ENCODE data around the gene CYP3A7.
"Not testable (repeated sequence)": the region's sequence is repeated elsewhere in the genome, so short reads cannot be mapped to it uniquely, and the experiment has no call there.

The CYP3A7 gene

GRCh38 chr7:99779949-99780348, 45.0 kb upstream of the CYP3A7 start:
- Histone ChIP-seq H3K9me3 (ENCODE audit: control insufficient read depth, low read length) (no peaks in the 10 kb centered on the region), H2AFZ (no peak overlapping the region), H3K4me3 (ENCODE audit: low read depth, low read length) (no peak overlapping the region), H3K27me3 (ENCODE audit: control insufficient read depth, insufficient read depth, low read length) (no peaks in the 10 kb centered on the region), H3K27ac (no peak overlapping the region), H3K4me1 (no peaks in the 10 kb centered on the region), H3K4me2 (ENCODE audit: low read length) (no peak overlapping the region), H3K36me3 (ENCODE audit: control insufficient read depth, insufficient read depth, low read length) (no peaks in the 10 kb centered on the region), H3K9ac (no peak overlapping the region), H3K79me2 (no peaks in the 10 kb centered on the region)
- TF ChIP-seq, protein P1, sequence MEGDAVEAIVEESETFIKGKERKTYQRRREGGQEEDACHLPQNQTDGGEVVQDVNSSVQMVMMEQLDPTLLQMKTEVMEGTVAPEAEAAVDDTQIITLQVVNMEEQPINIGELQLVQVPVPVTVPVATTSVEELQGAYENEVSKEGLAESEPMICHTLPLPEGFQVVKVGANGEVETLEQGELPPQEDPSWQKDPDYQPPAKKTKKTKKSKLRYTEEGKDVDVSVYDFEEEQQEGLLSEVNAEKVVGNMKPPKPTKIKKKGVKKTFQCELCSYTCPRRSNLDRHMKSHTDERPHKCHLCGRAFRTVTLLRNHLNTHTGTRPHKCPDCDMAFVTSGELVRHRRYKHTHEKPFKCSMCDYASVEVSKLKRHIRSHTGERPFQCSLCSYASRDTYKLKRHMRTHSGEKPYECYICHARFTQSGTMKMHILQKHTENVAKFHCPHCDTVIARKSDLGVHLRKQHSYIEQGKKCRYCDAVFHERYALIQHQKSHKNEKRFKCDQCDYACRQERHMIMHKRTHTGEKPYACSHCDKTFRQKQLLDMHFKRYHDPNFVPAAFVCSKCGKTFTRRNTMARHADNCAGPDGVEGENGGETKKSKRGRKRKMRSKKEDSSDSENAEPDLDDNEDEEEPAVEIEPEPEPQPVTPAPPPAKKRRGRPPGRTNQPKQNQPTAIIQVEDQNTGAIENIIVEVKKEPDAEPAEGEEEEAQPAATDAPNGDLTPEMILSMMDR (IDR thresholded peaks at IDR 0.05), result no peak

GRCh38 chr7:99778880-99779279, 43.9 kb upstream of the CYP3A7 start:
- Histone ChIP-seq H3K4me1 (no peaks in the 10 kb centered on the region), H3K9me3 (ENCODE audit: control insufficient read depth, low read length) (no peaks in the 10 kb centered on the region), H3K79me2 (no peaks in the 10 kb centered on the region), H3K4me2 (ENCODE audit: low read length) (no peak overlapping the region), H3K36me3 (ENCODE audit: control insufficient read depth, insufficient read depth, low read length) (no peaks in the 10 kb centered on the region), H2AFZ (no peak overlapping the region), H3K27ac (no peak overlapping the region), H3K27me3 (ENCODE audit: control insufficient read depth, insufficient read depth, low read length) (no peaks in the 10 kb centered on the region), H3K4me3 (ENCODE audit: low read depth, low read length) (no peak overlapping the region), H3K9ac (no peak overlapping the region)
- TF ChIP-seq, protein P1 (IDR thresholded peaks at IDR 0.05), result no peak

DNA sequence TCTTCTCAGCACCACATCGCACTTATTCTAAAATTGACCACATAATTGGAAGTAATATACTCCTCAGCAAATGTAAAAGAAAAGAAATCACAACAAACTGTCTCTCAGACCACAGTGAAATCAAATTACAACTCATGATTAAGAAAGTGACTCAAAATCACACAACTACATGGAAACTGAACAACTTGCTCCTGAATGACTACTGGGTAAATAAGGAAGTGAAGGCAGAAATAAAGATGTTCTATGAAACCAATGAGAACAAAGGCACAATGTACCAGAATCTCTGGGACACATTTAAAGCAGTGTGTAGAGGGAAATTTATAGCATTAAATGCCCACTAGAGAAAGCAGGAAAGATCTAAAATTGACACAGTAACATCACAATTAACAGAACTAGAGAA, 38.4 kb upstream of the CYP3A7 start:
- H3K27me3 ChIP-seq (ENCODE audit: control insufficient read depth, insufficient read depth, low read length); H3K27ac ChIP-seq; H3K9ac ChIP-seq; H3K4me2 ChIP-seq (ENCODE audit: low read length); H3K36me3 ChIP-seq (ENCODE audit: control insufficient read depth, insufficient read depth, low read length); H3K4me3 ChIP-seq (ENCODE audit: low read depth, low read length); H3K79me2 ChIP-seq; H3K9me3 ChIP-seq (ENCODE audit: control insufficient read depth, low read length); H3K4me1 ChIP-seq; H2AFZ ChIP-seq: not testable (repeated sequence)

- TF ChIP-seq, protein P1 (IDR thresholded peaks at IDR 0.05), result no peak
- no peaks in the 10 kb centered on the region for H3K79me2 ChIP-seq
- H3K4me2 ChIP-seq (ENCODE audit: low read length), result no peak overlapping the region
- H3K4me3 ChIP-seq (ENCODE audit: low read depth, low read length), result no peak overlapping the region
- H3K36me3 ChIP-seq (ENCODE audit: control insufficient read depth, insufficient read depth, low read length), result no peaks in the 10 kb centered on the region
- no peak overlapping the region for H3K9ac ChIP-seq
- H3K27me3 ChIP-seq (ENCODE audit: control insufficient read depth, insufficient read depth, low read length), result no peaks in the 10 kb centered on the region
- H3K4me1 ChIP-seq, result no peaks in the 10 kb centered on the region
- no peak overlapping the region for H3K27ac ChIP-seq
- no peak overlapping the region for H2AFZ ChIP-seq
- H3K9me3 ChIP-seq (ENCODE audit: control insufficient read depth, low read length), result no peaks in the 10 kb centered on the region
These were observed 37.6 kb upstream of the CYP3A7 start for GRCh38 chr7:99772565-99772964.

- not testable (repeated sequence) for H3K9ac ChIP-seq, H3K27ac ChIP-seq
These were observed 34.5 kb upstream of the CYP3A7 start for GRCh38 chr7:99769494-99769893.

DNA sequence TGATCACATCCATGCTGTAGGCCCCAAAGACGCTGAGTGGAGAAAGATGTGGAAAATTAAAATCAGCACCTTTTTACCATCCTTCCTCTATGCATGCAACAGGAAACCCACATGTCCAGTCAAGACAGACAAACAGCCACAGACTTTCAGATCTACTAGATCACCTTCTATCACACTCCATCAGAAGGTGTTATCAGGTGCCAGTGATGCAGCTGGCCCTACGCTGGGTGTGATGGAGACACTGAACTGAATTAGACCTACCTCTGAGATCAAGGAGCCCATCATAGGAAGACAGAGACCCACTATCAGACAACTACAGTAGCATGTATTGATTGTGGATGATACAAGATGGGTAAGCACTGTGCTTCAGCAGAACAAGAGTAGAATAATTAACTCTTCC, 33.5 kb upstream of the CYP3A7 start:
- H3K27ac ChIP-seq, result no peak overlapping the region
- TF ChIP-seq, protein P1 (IDR thresholded peaks at IDR 0.05), result no peak
- no peaks in the 10 kb centered on the region for H3K79me2 ChIP-seq
- H3K4me3 ChIP-seq (ENCODE audit: low read depth, low read length), result no peak overlapping the region
- H2AFZ ChIP-seq, result no peak overlapping the region
- H3K4me1 ChIP-seq, result no peaks in the 10 kb centered on the region
- no peaks in the 10 kb centered on the region for H3K36me3 ChIP-seq (ENCODE audit: control insufficient read depth, insufficient read depth, low read length)
- no peaks in the 10 kb centered on the region for H3K27me3 ChIP-seq (ENCODE audit: control insufficient read depth, insufficient read depth, low read length)
- H3K4me2 ChIP-seq (ENCODE audit: low read length), result no peak overlapping the region
- no peaks in the 10 kb centered on the region for H3K9me3 ChIP-seq (ENCODE audit: control insufficient read depth, low read length)
- H3K9ac ChIP-seq, result no peak overlapping the region

More at GRCh38 chr7:99769494-99769893, 34.5 kb upstream of the CYP3A7 start:
- H3K36me3 ChIP-seq (ENCODE audit: control insufficient read depth, insufficient read depth, low read length); H2AFZ ChIP-seq; H3K79me2 ChIP-seq; H3K4me2 ChIP-seq (ENCODE audit: low read length); H3K9me3 ChIP-seq (ENCODE audit: control insufficient read depth, low read length); H3K4me3 ChIP-seq (ENCODE audit: low read depth, low read length); H3K4me1 ChIP-seq; H3K27me3 ChIP-seq (ENCODE audit: control insufficient read depth, insufficient read depth, low read length): not testable (repeated sequence)
